Stimulated activated CD4-positive, alpha-beta T cell treated with anti-CD3 and anti-CD28 coated beads, Interleukin-2, amount 100 ng/mL, for 48 hours (primary cell): Measurements from ENCODE around the gene UBTFL1.
"Not testable (repeated sequence)": the region's sequence is repeated elsewhere in the genome, so short reads cannot be mapped to it uniquely, and the experiment has no call there.

Experiments used
- DNase-seq, 2 donors: peaks; one replicate each; pipeline ENCODE4 v3.0.0-alpha.2; 2020

The UBTFL1 gene, protein sequence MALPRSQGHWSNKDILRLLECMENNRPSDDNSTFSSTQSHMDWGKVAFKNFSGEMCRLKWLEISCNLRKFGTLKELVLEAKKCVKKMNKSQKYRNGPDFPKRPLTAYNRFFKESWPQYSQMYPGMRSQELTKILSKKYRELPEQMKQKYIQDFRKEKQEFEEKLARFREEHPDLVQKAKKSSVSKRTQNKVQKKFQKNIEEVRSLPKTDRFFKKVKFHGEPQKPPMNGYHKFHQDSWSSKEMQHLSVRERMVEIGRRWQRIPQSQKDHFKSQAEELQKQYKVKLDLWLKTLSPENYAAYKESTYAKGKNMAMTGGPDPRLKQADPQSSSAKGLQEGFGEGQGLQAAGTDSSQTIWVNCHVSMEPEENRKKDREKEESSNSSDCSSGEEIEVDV

DNA sequence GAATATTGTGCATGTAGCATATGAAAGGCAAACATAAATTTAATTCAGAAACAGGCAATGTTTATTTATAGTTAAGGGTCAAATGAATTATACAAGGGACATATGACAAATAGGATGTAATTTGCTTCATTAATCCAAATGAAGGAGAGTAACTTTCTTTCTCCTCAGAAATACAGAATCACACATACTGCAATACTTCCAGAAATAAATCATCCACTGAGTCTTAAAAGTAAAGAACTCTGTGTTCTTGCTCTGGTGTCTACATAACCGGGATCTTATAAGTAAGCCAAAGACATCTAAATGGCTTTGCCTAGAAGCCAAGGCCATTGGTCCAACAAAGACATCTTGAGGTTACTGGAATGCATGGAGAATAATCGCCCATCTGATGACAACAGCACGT, at the start of gene UBTFL1:
UBTFL1 (plus strand) TSS at position 301 of the 400 bp plus-strand sequence; CDS start at position 301, 0 bp downstream.
- DNase-seq: not testable (repeated sequence)

DNA sequence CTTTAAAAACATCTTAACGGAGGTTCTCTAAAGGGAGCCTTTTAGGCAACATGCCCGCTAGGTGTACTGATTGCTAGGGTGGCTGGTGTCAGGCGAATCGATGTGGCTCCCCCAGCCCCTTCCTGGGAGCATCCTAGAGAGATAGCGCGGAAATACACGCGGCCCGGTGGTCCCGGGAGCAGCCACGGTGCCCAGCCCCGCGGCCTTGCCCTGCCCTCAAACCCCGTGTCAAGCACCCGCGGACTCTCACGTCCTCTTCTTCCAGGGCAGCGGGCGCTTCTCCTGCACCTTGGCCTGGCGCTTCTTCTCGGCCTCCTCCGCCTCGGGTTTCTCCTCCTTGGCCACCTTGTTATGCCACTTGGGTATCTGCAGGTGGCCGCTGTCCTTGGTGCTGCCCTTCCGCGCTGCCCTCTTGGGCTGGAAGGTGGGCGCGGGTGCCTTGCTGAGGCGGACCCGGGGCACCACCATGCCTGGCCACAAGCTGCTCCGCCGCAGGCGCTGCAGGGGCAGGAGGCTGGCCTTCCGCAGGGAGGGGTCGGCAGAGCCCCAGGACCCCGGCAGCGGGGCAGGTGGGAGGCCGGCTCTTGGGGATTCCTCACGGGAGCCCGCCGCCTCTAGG, 34.0 kb upstream of the UBTFL1 start:
- DNase-seq: not testable (repeated sequence)

DNA sequence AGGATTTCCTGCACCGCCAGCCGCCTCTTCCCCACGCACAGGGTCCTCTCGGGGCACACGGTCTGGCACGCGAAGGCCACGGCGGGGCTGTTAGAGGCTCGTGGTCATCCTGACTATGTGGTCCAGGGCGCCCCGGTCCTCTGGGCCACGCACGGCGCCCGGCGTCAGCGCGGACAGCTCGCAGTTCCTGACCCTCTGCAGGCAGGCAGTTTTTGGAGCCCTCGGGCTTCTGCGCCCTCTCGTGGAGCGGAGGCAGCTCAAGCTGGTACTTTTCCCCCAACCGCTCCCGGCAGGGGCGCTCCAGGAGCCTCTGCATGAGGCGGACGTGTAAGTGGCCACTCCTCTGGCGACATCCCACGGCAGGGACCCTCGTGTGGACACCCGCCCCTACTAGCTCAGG, 33.4 kb upstream of the UBTFL1 start:
- DNase-seq: not testable (repeated sequence)

DNA sequence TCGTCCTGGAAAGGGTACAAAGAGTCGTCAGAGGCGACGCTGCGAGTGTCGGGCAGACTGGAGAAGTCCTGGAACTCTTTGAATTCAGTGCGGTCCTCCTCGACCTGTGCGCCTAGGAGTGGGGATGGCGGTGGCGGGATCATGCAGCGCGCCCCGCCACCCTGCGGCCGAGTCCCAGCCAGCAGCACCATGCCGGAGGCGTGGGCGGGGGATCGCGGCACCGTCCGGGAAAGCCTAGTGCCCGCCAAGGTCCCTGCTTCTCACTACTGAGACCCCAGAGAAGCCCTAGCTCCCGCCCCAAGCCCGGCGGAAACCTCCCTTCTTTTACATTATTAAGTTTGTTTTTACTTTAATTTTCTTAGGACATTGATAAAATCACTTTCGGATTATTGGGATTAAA, 32.2 kb upstream of the UBTFL1 start:
- not testable (repeated sequence) for DNase-seq

DNA sequence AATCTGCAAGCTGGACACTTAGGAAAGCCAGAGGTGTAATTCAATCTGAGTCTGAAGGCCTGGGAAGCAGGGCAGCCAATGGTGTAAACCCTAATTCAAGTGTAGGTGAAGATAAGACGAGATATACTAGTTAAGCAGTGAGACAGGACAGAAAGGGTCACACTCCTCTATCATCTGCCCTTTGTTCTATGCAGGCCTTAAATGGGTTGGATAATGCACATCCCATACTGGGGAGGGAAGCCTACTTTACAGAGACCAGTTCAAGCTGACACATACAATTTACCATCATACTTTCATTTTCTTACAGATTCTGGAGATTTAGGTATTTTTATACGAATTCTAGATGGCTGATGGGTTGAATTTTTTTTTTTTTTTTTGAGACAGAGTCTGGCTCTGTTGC, 3.0 kb downstream of the UBTFL1 start:
- not testable (repeated sequence) for DNase-seq

DNA sequence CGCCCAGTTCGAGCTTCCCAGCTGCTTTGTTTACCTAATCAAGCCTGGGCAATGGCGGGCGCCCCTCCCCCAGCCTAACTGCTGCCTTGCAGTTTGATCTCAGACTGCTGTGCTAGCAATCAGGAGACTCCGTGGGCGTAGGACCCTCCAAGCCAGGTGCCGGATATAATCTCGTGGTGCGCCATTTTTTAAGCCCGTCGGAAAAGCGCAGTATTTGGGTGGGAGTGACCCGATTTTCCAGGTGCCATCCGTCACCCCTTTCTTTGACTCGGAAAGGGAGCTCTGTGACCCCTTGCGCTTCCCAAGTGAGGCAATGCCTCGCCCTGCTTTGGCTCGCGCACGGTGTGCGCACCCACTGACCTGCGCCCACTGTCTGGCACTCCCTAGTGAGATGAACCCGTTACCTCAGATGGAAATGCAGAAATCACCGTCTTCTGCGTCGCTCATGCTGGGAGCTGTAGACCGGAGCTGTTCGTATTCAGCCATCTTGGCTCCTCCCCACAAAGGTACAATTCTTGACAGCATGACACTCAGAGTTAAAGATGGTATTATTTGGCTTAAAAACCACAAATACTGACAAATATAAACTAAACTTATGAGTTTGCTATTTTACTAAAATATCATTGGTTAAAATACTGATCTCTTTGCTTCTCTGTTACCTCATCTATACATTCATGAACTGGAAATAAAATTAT, 9.6 kb downstream of the UBTFL1 start:
- not testable (repeated sequence) for DNase-seq

DNA sequence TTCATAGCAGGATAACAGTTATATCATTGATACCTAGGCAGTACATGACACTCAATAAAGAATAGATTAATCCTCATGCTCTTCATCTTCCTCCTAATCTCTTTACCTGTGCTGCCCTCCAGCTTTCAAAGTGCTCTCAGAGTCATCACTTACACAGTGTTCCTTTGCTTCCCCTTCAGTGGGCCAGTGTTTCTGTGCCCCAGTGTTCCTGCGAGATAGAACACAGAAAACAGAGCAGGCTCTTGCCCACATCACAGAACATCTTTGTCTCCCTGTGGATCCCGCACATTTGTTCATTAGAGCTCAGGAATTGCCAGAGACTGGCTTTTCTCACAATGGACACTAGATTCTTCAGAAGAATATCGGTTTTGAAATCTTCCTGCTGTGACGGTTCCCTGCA, 12.5 kb downstream of the UBTFL1 start:
- not testable (repeated sequence) for DNase-seq

DNA sequence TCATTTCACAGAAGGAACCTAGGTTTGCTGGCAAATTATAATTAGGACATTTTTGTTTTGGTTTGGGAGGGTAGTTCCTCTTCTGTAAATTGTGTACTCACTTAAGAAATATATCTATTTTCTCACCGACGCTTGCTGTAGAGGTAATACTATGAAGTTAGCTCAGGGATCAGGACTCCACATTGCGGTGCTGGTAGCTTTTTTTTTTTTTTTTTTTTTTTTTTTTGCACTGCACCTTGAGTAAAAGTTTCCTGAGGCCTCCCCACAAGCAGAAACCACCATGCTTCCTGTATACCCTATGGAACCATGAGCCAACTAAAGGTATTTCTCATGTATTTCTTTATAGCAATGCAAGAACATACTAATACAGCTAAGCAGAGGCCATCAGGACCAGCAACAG, 14.7 kb downstream of the UBTFL1 start:
- no peak for DNase-seq

DNA sequence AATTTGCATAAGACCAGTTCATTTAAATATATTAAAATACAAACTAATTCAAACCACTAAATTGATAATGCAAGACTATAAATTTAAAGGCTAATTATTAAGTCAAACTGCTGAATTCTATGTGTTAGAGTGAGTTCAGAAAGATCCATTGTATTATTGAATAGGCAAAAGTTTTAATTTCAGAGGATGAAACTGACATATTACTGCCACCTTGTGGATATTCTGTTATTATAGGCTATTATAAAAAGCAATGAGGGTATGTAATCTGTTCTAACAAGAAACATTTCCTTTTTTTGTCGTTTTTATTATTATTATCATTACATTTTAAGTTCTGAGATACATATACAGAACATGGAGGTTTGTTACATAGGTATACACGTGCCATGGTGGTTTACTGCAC, 27.8 kb downstream of the UBTFL1 start:
- DNase-seq: no peak

DNA sequence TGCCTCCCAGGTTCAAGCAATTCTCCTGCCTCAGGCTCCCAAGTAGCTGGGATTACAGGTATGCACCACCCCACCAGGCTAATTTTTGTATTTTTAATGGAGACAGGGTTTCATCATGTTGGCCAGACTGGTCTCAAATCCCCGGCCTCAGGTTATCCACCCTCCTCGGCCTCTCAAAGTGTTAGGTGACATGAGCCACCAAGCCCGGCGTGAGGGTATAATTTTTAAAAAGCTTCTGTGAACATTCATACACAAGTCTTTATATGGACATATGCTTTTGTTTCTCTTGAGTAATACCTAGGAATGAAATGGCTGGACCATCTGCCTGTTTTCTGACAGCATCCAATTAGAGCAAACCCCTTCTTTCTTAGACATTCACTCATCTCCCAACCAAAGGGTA, 34.4 kb downstream of the UBTFL1 start:
- DNase-seq: no peak

DNA sequence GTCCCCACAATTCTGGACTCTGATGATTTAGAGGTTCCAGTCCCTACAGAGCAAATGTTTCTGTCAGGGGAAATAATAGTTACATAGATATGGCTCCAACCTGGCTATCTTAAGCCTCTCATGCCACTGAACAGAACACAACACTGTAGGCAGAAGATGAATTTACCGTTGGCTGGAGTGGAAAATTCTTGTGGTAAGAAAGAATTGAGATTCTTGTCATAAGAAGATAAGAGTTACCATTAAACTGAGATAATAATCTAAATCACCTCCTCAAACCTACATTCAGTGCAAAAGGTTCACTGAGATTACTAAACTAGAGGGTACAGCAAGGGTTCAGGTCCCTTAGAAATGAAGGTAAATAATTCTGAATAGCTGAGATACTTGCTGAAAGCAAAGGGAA, 38.6 kb downstream of the UBTFL1 start:
- no peak for DNase-seq

DNA sequence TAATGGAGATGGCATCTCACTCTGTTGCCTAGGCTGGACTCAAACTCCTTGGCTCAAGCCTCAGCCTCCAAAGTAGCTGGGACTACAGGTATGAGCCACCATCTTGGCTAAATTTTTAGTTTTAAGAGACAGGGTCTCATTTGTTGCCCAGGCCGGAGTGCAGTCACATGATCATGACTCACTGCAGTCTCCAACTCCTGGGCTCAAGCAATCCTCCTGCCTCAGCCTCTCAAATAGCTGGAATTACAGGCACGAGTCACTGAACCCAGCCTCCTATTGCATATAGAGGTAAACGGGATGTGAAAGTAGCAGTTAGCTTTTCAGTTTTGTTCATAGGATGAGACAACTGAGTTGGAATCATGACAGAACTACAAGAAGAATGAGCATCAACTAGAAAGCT, 39.2 kb downstream of the UBTFL1 start:
- no peak for DNase-seq

DNA sequence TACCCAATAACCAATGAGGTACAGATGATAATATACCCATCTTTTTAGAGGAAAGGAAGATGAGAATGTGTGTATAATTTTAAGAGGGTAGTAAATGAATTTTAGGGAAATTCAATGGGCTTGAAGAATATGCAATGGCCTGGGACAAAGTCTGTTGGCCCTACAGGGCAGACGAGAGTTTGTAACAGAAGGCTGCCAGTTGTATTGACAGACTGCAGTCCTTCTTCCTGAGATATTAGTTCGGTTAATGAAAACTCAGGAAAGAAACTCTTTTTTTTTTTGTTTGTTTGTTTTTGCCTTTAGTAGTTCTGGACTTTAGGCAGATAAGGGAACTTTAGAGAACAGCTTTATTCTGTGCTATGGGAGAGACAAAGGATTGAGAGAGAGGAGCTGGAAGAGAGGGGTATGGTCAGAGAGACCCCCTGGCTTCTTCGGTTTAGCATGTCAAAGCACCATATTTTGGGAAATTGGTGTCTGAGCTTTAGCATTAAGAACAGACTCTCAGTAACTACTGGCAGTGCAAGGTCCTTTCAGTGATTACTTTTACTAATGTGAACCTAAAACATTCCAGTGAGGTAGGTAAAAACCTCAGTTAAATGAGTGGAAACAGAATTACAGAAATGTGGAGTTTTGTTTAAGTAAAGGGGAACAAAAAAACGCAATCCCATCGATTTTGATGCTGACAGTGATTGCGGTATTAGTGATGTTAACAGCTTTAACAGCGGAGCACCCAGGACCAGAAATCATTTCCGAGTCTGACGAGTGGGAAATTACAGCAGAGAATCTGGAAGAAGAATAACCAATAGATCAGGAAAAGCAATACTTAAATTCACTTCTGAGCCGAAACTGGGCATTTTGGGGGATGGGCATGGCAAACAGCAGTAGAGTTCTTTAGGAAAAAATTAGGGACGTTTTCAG, 48.1 kb downstream of the UBTFL1 start:
- no peak for DNase-seq

DNA sequence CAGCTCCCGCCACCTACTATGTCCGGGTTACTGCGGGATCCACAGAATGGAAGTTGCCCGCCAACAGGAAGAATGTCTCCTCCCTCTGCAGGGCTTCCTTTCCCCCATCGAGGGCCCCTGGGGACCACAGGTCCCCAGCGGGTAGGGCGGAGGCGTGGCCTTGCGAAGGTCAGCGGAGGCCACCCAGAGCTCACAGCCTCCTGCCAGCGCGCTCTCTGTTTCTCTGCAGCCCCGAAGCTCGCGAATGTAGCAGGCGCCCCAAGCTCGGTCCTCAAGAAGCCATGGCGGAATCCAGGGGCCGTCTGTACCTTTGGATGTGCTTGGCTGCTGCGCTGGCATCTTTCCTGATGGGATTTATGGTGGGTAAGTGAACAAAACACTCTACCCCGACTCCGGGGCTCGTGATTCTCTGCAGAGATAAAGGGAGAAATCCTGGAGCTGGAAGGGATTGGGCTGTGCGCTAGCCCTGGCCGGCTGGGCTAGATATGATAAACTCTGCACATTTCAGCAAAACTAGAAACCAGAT, 48.8 kb downstream of the UBTFL1 start, which contains the start of gene NAALAD2:
NAALAD2 (plus strand) TSS at position 186 of the 526 bp plus-strand sequence; CDS start at position 282, 96 bp downstream.
- DNase-seq: no peak

DNA sequence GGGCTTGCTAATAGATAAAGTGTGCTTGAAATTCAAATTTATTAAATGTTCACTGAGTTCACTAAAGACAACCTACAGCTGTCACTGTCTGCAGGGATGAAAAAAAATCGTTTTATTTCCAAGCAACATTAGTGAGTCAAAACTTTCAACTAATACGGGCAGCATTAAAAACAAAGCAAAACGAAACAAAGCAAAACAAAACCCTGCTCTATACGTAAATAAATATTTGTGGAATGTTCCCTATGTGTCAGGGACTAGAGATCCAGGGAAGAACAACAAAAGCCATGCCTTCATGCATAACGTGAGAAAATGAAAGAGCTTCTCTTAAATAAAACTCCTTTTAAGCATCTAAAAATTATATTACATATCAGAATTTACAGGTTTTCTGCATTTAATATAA, 49.3 kb downstream of the UBTFL1 start:
- DNase-seq: no peak
